ENCODE data around the gene WIPI1.

Gene WIPI1

GRCh38 chr17:68457168-68457538 lies at the start of gene WIPI1:
Gene WIPI1, minus strand, starts transcription at chr17:68457496. Its CDS starts 75 bp downstream, at chr17:68457421.
- Histone ChIP-seq H3K36me3 (ENCODE audit: insufficient read depth, low read length) (no peaks in the 10 kb centered on the region; the same call in 1 of the 2 replicates), H3K27ac (ENCODE audit: low read depth, low read length, poor library complexity, severe bottlenecking) (peak within 1 kb of the TSS; percentile 78), H3K4me1 (ENCODE audit: insufficient read depth, low read length, severe bottlenecking) (peaks cover 62% of the 10 kb centered on the region), H3K9me3 (ENCODE audit: low read length) (no peaks in the 10 kb centered on the region), H2AFZ (ENCODE audit: low read length) (no peak within 1 kb of the TSS), H3K9ac (ENCODE audit: low read length) (peak within 1 kb of the TSS; percentile 59), H4K20me1 (ENCODE audit: insufficient read depth, low read length) (no peaks in the 10 kb centered on the region), H3K27me3 (ENCODE audit: insufficient read depth, low read length) (no peaks in the 10 kb centered on the region), H3F3A (ENCODE audit: insufficient read depth, low read length) (no peaks in the 10 kb centered on the region), H3K79me2 (ENCODE audit: insufficient read depth, low read length) (no peaks in the 10 kb centered on the region), H3K9me2 (ENCODE audit: low read depth, low read length) (no peaks in the 10 kb centered on the region), H3K4me3 (ENCODE audit: low read depth, low read length, poor library complexity, severe bottlenecking) (peak within 1 kb of the TSS; percentile 67), H3K4me2 (ENCODE audit: low read length) (peak within 1 kb of the TSS; percentile 83)
- TF ChIP-seq CTCF (IDR thresholded peaks at IDR 0.05; ENCODE audit: low read length) (no peak), EZH2 (IDR thresholded peaks at IDR 0.05; ENCODE audit: borderline replicate concordance, low read length) (no peak)

- Histone ChIP-seq H3K9me2 (ENCODE audit: low read depth, low read length) (no peaks in the 10 kb centered on the region), H4K20me1 (ENCODE audit: insufficient read depth, low read length) (no peaks in the 10 kb centered on the region), H3K79me2 (ENCODE audit: insufficient read depth, low read length) (no peaks in the 10 kb centered on the region), H3K27ac (ENCODE audit: low read depth, low read length, poor library complexity, severe bottlenecking) (no peak overlapping the region), H3K36me3 (ENCODE audit: insufficient read depth, low read length) (no peaks in the 10 kb centered on the region), H3K9me3 (ENCODE audit: low read length) (no peaks in the 10 kb centered on the region), H3K4me2 (ENCODE audit: low read length) (no peak overlapping the region), H3K9ac (ENCODE audit: low read length) (no peak overlapping the region), H2AFZ (ENCODE audit: low read length) (no peak overlapping the region), H3K4me1 (ENCODE audit: insufficient read depth, low read length, severe bottlenecking) (peaks cover 26% of the 10 kb centered on the region), H3K27me3 (ENCODE audit: insufficient read depth, low read length) (no peaks in the 10 kb centered on the region), H3F3A (ENCODE audit: insufficient read depth, low read length) (no peaks in the 10 kb centered on the region), H3K4me3 (ENCODE audit: low read depth, low read length, poor library complexity, severe bottlenecking) (no peak overlapping the region)
- TF ChIP-seq EZH2 (IDR thresholded peaks at IDR 0.05; ENCODE audit: borderline replicate concordance, low read length) (no peak), CTCF (IDR thresholded peaks at IDR 0.05; ENCODE audit: low read length) (no peak)
These were observed 48.7 kb upstream of the WIPI1 start for GRCh38 chr17:68505951-68506350.

GRCh38 chr17:68501074-68501473 lies 43.8 kb upstream of the WIPI1 start:
- H3K9ac ChIP-seq (ENCODE audit: low read length): no peak overlapping the region
- H3K4me3 ChIP-seq (ENCODE audit: low read depth, low read length, poor library complexity, severe bottlenecking): no peak overlapping the region
- TF ChIP-seq EZH2 (IDR thresholded peaks at IDR 0.05; ENCODE audit: borderline replicate concordance, low read length) (no peak), CTCF (IDR thresholded peaks at IDR 0.05; ENCODE audit: low read length) (no peak)
- H4K20me1 ChIP-seq (ENCODE audit: insufficient read depth, low read length): no peaks in the 10 kb centered on the region
- no peaks in the 10 kb centered on the region for H3K27me3 ChIP-seq (ENCODE audit: insufficient read depth, low read length)
- H3K4me2 ChIP-seq (ENCODE audit: low read length): no peak overlapping the region
- peak overlapping the region; percentile 42 for H3K27ac ChIP-seq (ENCODE audit: low read depth, low read length, poor library complexity, severe bottlenecking)
- H3K9me2 ChIP-seq (ENCODE audit: low read depth, low read length): no peaks in the 10 kb centered on the region
- H3K9me3 ChIP-seq (ENCODE audit: low read length): no peaks in the 10 kb centered on the region
- H3K79me2 ChIP-seq (ENCODE audit: insufficient read depth, low read length): no peaks in the 10 kb centered on the region
- 0 out of 2 replicates have a peak, but pooled peaks cover 9% of the 10 kb centered on the region for H3F3A ChIP-seq (ENCODE audit: insufficient read depth, low read length)
- no peaks in the 10 kb centered on the region for H3K36me3 ChIP-seq (ENCODE audit: insufficient read depth, low read length)
- H2AFZ ChIP-seq (ENCODE audit: low read length): no peak overlapping the region
- peaks cover 47% of the 10 kb centered on the region for H3K4me1 ChIP-seq (ENCODE audit: insufficient read depth, low read length, severe bottlenecking)
